HG03135 (cell line): ENCODE measurements around the gene HCCS.
A peak's percentile ranks its signal among the peaks of the same experiment; 100 is the strongest.

ENCODE experiments used
- ATAC-seq: cut with Tn5 transposase; IDR thresholded peaks from one replicate; pipeline ENCODE4 v1.9.1; 2021; ENCODE audit warnings: mild to moderate bottlenecking, moderate library complexity; ENCODE audit not compliant: unreplicated experiment

The HCCS gene

DNA sequence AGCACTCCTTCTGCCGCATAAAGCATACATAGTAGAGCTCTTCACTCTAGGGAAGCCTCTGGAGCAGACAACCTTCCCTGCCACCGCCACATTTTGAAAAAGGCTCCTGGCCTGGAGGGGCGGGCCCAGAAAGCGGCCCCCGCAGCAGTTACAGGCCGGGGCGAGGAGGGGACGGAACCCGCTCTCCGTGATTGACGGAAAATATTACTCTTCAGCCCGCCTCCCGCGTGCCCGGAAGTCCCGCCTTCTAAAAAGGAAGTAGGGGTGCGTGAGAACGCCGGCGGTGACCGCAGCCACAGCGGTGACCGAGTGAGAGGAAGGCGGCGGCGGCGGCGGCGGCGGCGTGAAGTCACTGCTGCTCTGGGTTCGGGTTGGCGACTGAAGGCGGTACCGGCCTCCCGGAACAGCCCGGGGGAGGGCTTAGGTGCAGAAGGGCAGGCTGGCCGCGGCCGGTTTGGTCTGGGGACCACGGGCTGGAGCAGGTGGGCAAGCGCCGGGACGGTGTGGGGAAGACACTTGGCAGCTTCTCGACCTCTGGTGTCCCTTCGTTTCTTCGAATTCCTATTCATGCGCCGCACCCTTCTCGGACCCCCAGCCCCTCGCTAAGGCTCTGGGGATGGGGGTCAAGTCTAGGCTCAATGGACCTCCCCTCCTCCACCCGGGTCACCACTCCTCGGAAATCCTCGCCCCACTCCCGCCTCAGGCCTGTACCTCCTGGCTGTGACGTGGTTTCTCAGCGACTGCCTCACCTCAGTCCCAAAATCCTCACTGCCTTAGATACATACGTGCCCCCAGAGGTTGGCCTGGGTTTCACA, at the start of gene HCCS:
TSS of gene HCCS (plus strand) at position 296 of the 815 bp plus-strand sequence. CDS start 729 bp downstream, outside the sequence.
- ATAC-seq, result peak; percentile 90

- ATAC-seq, result no peak
Observed at GRCh38 chrX:11064276-11064675, 46.9 kb upstream of the HCCS start.

DNA sequence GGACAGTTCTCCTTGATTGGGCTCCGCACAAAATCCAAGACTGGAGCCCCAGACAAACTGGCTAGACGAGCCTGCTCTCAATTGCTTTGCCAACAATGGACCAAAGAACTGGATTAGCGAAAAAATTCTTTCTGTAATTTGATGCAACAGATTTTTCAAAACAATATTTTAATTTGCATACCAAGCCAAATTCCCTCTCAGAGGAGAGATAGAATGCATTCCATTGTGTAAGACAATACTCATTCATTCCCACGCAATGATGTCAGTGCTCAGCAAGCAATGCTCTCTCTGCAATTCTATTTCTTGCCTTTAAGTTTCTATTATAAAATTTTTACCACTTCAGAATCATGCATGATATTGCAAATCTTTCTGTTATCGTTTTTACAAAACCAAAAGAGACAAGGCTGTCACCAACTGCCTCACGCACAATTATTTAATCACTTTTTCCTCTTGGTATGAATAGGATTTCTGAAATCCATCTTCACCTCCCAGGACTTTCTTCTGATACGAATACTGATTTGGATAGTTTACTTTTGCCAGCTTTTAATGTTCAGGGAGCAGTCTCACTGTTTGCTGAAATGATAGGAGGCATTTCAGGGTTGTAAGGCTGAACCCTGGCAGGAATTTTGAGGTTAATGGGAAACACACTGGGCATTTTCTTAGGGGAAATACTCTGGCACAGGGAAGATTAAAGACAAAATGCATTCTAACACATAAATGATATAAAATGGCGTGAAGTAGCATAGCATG, 46.1 kb upstream of the HCCS start:
- no peak for ATAC-seq

DNA sequence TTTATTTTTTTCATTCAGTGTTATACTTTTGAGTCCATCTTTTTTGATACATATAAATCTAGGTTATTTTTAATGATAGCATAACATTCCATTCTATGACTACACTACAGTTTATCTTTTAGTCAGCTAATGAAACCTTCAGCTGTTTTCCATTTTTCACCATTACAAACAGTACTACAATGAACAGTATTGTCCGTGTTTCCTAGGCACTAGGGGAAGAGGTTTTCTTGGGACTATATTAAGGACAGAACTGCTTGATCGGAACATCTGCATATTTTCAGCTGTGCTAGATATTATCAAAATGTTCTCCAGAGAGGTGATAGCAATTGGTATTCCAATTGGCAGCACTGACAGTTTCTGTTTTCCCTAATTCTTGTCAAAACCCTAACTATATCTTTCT, 44.3 kb upstream of the HCCS start:
- no peak for ATAC-seq

GRCh38 chrX:11073381-11073780, 37.8 kb upstream of the HCCS start:
- no peak for ATAC-seq

DNA sequence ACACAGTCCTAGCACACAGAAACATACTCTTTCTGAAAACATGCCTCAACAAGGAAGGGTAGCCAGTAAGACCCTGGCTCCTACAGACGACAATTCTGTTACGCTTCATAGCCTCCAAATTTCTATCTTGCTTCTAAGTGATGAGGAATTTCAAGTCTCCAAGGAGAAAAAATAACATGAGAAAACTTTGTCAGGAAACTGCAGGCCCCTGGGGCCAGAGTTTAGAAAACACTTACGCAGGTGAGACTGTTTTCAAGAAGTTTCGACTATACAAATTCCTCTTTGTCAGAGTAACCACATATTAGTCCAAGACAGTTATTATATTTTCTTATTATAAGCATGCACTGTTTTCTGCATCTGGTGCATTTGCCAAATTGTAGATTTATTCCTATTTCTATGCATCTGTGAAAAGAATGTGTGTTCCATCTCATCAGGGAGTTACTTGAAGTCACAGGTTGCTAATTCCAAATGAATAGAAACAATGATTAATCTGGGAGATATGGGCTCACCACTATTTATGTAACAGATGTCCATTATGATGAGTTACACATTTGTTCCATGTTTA, 30.3 kb upstream of the HCCS start:
- ATAC-seq, result no peak

DNA sequence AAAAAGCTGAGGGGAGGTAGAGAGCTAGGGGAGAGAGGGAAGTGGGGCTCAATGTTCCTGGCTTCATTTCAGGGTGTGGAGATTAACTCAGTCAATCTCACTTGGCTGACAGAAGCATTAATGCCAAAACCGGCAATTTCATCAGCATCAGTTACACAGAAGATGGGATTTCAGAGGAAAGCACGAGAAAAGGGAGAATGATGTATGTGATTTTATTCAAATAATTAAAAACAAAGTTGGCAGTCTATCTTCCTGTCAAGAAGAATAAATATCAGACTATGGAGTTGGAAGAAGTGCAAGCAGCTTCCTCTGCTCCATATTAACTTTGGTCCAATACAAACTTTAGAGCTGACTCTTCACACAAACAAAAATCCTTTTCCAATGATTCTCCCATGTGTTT, 29.6 kb upstream of the HCCS start:
- no peak for ATAC-seq

- ATAC-seq, result no peak
Observed at GRCh38 chrX:11085305-11085704, 25.8 kb upstream of the HCCS start.

DNA sequence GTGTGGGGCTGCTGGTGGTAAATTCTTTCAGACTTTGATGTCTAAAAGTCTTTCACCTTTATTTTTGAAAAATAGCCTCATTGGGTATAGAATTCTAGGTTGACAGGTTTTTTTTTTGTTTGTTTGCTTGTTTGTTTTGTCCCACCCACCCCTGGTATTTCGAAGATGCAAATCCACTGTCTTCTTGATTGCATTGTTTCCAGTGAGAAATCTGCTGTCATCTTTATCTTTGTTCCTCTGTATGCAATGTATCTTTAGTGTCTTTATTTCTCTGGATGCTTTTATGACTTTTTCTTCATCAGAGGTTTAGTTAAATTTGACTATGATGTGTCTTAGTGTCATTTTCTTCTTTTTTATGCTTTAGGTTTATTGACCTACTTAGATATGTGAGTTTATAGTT, 21.3 kb upstream of the HCCS start:
- no peak for ATAC-seq

GRCh38 chrX:11097933-11098332, 13.2 kb upstream of the HCCS start:
- no peak for ATAC-seq

DNA sequence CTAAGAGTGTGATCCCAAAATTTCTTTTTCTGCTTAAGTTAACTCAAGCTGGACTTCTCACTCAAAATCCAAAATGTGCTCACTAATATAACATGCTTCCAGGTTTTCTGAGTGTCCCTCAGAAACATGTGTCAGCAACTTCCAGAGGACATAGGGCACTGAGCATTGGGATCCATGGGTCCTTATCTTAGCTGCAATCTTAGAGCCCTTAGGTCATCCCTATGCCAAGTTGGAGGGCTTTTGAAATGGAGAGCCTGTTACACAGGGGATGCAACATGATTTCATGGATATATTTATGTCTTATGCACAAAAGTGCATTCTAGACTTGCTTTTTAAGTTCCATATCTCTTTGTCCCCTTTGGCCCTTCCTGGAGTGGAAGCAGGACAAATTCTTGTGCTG, 11.7 kb upstream of the HCCS start:
- no peak for ATAC-seq

- ATAC-seq, result no peak
Observed at GRCh38 chrX:11100281-11101035, 10.7 kb upstream of the HCCS start.

DNA sequence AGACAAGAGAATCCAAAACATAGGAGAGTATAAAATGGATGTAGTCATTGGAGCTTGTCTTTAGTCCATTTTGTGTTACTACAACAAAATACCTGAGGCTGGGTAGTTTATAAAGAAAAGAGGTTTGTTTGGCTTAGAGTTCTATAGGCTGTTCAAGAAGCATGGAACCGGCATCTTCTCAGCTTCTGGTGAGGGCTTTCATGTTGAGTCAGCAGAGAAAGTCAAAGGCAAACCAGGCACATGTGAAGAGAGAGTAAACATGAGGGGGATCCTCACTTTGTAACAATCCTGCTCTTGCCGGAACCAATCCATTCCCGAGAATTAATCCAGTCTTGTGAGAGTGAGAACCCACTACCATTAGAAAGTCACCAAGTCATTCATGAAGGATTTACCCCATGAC, 8.1 kb upstream of the HCCS start:
- ATAC-seq, result no peak

DNA sequence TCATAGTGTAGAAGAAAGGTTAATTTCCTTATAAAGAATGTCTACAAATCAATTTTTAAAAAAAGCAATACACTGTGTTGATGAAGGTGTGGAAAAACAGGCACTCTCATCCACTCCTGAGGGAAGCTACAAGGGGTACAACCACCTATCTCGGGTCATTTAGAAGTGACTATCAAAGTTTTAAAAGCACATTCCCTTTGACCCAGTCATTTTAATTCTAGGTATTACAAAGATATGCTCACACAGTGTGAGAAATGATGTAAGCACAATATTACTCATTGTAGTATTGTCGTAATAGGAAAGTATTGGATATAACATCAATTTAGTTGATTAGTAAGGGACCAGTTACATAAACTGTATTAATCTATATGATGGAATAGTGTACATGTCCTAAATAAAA, 7.4 kb upstream of the HCCS start:
- no peak for ATAC-seq

DNA sequence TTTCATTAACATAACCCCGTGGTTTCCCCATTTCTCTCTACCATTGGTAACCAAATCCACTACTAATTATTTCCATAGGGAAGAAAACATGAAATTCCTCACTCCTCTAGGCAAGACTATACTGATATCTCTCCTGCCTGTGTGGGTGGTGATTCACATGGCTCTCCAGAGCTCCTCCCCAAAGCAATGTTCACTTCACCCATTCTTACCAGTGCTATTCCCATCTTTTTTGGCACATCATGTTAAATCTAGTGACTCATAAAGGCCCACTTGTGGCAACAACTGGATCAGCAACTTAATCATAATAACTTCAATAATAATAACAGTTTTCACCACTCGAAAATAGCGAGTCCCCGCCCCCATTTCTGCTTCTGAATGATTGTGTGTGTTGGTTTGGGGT, 6.1 kb upstream of the HCCS start:
- no peak for ATAC-seq

GRCh38 chrX:11108253-11108941, 2.7 kb upstream of the HCCS start:
- no peak for ATAC-seq

- ATAC-seq, result no peak
Observed at GRCh38 chrX:11109968-11110367, 1.2 kb upstream of the HCCS start.

DNA sequence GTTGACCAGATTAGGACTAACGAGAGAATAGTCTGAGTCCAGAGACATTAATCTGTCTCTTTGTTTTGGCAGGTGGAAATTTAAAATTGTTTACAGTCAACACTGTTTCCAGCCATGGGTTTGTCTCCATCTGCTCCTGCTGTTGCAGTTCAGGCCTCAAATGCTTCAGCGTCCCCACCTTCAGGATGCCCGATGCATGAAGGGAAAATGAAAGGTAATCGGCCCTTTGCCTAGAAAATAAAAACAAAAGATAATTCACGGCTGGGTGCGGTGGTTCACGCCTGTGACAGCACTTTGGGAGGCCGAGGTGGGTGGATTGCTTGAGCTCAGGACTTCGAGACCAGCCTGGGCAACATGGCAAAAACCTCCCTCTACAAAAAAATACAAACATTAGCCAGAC, 815 bp downstream of the HCCS start:
- ATAC-seq, result no peak

DNA sequence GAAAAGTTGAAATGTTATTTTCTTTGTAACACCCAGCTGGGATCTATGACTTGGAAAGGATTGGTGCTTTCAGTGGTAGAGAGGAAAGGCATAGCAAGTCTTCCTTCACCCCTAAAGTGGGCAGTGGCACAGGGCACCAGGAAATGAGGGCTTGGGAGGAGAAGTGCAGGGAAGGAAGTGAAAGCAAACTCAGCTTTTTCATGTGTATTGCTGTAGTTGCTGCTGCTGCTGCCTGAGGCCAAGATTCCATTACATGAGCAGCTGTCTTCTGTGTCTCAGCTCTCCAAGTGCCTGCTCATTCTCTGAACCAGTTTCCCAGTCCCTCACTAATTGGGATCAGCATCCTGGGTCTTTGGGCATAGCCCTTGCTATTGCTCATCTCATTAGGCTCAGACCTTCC, 2.6 kb downstream of the HCCS start:
- ATAC-seq, result no peak

GRCh38 chrX:11117745-11118144, 6.6 kb downstream of the HCCS start:
- no peak for ATAC-seq
